HCEC 1CT (cell line): ENCODE data around the gene DUSP12.
"Not testable (repeated sequence)": the region's sequence is repeated elsewhere in the genome, so short reads cannot be mapped to it uniquely, and the experiment has no call there.

Experiments used
- DNase-seq: peaks from one replicate; pipeline ENCODE4 v3.0.0-alpha.2; 2017

Gene DUSP12

GRCh38 chr1:161749509-161750407, at the start of gene DUSP12:
Gene DUSP12 (plus strand): TSS chr1:161749786. CDS start chr1:161749802, 16 bp downstream.
- peak; percentile 98 for DNase-seq

DNA sequence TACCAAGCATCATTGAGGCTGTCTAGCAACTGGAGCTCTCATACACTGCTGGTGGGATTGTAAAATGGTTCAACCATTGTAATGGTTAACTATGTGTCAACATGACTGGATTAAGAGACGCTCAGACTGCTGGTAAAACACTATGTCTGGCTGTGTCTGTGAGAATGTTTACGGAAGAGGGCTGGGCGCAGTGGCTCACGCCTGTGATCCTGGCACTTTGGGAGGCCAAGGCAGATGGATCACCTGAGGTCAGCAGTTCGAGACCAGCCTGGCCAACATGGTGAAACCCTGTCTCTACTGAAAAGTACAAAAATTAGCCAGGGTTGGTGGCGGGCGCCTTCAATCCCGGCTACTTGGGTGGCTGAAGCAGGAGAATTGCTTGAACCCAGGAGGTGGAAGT, 47.3 kb upstream of the DUSP12 start:
- no peak for DNase-seq

DNA sequence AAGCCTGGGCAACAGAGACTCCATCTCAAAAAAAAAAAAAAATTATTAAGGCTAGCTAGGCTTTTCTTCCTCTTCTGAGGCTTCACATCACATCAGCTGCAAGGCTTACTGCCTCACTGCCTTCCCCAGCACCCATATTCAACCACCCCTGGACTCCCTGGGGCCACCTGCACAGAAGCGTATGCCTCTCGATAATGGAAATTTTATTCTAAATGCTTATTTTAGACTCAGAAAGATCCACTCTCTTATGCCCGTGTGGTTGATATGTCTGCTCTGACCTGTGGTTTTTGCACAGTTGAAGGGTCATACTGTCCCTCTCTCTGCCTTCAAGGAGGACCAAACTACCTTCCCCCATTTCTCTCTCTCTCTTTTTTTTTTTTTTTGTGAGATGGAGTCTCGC, 44.0 kb upstream of the DUSP12 start:
- DNase-seq, result no peak

DNA sequence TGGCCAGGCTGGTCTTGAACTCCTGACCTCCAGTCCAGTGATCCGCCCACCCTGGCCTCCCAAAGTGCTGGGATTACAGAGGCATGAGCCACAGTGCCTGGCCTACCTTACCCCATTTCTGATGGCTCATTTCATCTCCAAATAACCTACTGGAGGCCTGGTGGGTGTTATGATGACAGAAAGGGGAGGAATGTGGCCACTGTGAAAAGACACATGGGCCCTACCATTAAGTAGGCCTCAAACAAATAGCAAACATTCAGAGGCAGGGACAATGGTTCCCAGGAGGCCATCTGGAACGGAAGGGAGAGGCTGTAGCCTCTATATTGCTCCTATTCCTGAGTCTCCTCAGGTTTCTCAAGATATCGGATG, 43.5 kb upstream of the DUSP12 start:
- DNase-seq, result peak; percentile 73

- DNase-seq, result peak; percentile 96
Observed at GRCh38 chr1:161706482-161707347, 42.9 kb upstream of the DUSP12 start, which contains the start of gene FCRLA. Gene FCRLA (plus strand): TSS chr1:161707229. CDS start chr1:161707265, 36 bp downstream.

- no peak for DNase-seq
Observed at GRCh38 chr1:161707503-161707902, 42.1 kb upstream of the DUSP12 start.

DNA sequence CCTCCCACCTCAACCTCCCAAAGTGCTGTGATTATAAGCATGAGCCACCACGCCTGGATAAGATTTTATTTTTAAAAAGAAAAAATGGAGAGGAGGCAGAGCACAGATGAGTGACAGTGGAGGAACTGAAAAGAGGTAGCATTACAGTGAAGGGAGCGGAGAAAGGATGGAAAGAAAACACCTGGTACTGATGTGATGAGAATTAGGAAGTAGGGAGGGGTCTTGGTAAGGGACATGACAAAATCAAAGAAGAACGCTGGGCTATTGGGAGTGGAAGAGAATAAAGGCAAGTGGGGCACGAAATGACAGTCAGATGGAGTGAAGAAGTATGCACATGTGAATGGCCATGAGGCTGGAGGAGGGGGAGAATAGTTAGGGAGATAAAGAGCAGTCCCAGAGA, 40.2 kb upstream of the DUSP12 start:
- no peak for DNase-seq

- no peak for DNase-seq
Observed at GRCh38 chr1:161710560-161710959, 39.0 kb upstream of the DUSP12 start.

DNA sequence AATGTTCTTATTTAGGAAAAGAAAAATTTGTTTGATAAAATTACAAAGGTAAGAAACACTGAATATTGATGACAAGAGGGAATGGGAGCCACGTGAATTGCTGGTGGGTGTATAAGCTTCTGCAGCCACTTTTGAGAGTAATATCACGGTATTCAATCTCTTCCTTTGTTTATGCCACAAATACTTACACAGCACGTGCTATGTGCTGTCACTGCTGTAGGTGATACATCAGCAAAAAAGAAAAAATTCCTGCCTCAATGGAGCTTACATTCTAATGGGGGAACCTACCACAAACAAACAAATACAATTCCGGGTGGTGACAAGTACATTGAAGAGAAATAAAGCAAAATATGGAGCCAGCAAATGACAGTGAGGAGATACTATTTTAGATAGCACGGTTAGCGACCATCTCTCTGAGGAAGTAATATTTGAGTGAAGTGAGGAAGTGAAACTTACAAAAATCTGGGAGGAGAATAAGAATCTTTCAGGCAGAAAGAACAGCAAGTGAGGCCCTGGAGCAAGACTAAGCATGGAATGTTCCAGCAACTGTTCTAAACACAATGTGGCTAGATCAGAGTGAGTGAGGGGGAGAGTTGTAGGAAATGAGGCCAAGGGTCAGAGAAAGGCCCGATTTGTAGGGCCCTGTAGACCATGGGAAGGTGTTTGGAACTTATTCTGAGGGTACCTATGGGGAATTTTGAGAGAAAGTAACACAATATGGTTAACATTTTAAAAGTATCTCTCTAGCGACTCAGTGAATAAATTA, 30.8 kb upstream of the DUSP12 start:
- DNase-seq, result no peak

- no peak for DNase-seq
Observed at GRCh38 chr1:161719325-161719611, 30.3 kb upstream of the DUSP12 start.

DNA sequence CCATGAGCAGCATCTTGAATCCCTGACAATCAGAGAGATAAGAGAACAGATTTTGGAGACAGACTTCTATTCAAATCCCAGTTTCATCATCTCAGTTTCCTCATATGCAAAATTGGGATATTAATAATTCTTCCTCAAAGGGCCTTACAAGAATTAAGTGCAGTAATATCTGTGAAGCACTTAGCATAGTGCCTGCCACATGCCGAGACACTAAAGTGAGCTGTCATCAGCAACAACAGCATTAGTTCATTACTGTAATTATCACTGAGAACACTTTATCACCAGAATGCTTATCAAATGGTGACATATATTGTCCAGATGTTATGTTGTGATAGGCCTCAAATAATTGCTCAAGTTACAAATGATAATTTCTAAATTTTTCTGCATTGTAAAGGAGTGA, 29.2 kb upstream of the DUSP12 start:
- DNase-seq, result no peak

GRCh38 chr1:161720956-161721737, 28.4 kb upstream of the DUSP12 start, which contains the start of gene FCRLB:
Gene FCRLB (plus strand): TSS chr1:161721544. CDS start chr1:161722673, 1,129 bp downstream.
- DNase-seq, result no peak

DNA sequence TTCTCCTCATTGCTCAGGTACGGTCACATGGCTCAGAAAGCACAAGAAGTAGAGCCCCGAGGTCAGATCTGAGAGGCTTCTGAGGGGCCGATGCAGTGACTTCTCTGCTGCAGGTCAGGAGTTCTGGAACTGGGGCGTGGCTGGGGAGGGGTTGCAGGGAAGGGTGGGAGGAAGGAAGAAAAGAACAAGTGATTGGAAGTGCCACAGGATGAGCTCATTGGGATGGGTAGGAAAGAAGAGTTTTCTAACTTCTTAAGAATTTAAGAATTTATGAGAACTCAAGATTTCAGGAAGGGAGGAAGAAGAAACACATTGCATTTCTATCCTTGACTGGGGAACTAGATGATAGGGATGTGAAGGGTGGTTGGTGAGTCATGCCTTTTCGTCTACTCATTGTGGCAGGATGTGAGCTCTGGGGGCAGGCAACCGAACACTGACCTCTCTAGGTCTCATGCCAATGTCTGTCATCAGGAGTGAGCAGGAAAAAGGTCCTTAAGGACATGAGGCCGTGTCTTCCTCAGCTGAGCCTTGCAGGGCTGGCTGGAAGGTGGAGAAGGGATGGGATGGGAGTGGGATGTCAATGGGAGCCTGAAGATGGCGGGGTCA, 27.7 kb upstream of the DUSP12 start:
- DNase-seq, result peak; percentile 95

GRCh38 chr1:161722406-161722805, 27.2 kb upstream of the DUSP12 start:
- no peak for DNase-seq

GRCh38 chr1:161723459-161724141, 26.0 kb upstream of the DUSP12 start:
- no peak for DNase-seq

DNA sequence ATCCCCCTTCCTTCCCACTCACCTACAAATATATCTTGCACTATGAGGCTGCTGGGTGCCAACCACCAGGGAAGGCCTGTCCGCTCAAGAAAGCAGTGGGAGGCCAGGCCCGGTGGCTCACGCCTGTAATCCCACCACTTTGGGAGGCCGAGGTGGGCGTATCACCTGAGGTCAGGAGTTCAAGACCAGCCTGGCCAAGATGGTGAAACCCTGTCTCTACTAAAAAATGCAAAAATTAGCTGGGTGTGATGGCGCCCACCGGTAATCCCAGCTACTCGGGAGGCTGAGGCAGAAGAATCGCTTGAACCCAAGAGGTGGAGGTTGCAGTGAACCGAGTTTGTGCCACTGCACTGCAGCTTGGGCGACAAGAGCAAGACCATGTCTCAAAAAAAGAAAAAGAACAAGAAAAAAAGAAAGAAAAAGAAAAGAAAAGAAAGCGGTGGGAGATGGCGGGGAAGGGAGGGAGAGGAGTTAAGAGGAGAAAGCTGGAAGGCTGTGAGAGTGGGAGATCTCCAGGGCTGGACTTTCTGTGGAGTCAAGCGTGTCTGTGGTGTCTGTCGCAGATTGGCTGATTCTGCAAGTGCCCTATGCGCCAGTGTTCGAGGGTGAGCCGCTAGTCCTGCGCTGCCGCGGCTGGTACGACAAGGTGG, 24.2 kb upstream of the DUSP12 start:
- not testable (repeated sequence) for DNase-seq

DNA sequence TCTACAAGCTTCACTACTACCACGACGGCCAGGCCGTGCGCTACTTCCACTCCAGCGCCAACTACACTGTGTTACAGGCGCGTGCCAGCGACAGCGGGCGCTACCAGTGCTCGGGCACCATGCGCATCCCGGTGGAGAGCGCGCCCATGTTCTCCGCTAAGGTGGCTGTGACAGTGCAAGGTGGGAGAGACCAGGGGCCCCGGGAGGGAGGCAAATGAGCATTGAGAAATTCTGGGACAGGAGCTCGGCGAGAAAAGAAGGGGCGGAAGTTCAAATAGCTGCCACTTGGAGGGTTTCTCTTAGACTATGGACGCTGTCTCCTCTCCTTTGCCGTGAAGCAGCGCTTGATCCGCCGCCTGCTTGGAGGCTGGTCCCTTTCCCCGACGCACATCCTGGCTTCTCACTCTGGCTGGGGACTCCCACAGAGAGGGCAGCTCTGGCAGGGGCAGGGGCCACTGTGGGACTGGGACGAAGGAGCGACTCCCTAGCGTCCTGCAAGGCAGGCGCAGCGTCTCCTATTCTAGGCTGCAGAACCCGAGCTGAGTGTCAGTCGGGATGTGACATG, 23.6 kb upstream of the DUSP12 start:
- peak; percentile 63 for DNase-seq

GRCh38 chr1:161726473-161727255, 22.9 kb upstream of the DUSP12 start:
- peak; percentile 85 for DNase-seq

- DNase-seq, result peak; percentile 66
Observed at GRCh38 chr1:161727256-161727924, 22.2 kb upstream of the DUSP12 start.
